HEK293 (cell line): ENCODE data around the gene APLF.

Source experiments
- CTCF ChIP-seq: fragments of 450-650 bp; formaldehyde crosslinking; IDR thresholded peaks from 2 replicates; pipeline ENCODE4 v1.5.1; 2016; ENCODE audit warnings: missing biosample characterization, missing genetic modification characterization
- KLF9 ChIP-seq: fragments of 450-650 bp; formaldehyde crosslinking; IDR thresholded peaks from 2 replicates; pipeline ENCODE4 v1.5.1; 2016; ENCODE audit warnings: missing biosample characterization, missing genetic modification characterization, low read depth
- PBX3 ChIP-seq: sonication (generic); formaldehyde crosslinking; IDR thresholded peaks from 2 replicates; pipeline ENCODE4 v1.8.1; 2022; ENCODE audit warnings: mild to moderate bottlenecking, moderate library complexity, missing genetic modification reagents
- TCF7L2 ChIP-seq: IDR thresholded peaks from 2 replicates; pipeline ENCODE4 v1.6.1; 2011; ENCODE audit warnings: low read depth, mild to moderate bottlenecking, inconsistent platforms, low read length, moderate library complexity, borderline replicate concordance
- ZBTB20 ChIP-seq: fragments of 450-650 bp; formaldehyde crosslinking; IDR thresholded peaks from 2 replicates; pipeline ENCODE4 v1.5.1; 2016; ENCODE audit warnings: missing biosample characterization, missing genetic modification characterization
- ZFP3 ChIP-seq: fragments of 450-650 bp; formaldehyde crosslinking; IDR thresholded peaks from 2 replicates; pipeline ENCODE4 v1.5.1; 2016; ENCODE audit warnings: low read depth, missing biosample characterization, missing genetic modification characterization
- ZNF121 ChIP-seq: fragments of 450-650 bp; formaldehyde crosslinking; IDR thresholded peaks from 2 replicates; pipeline ENCODE4 v1.5.1; 2016; ENCODE audit warnings: missing biosample characterization, missing genetic modification characterization
- ZNF132 ChIP-seq: fragments of 450-650 bp; formaldehyde crosslinking; IDR thresholded peaks from 2 replicates; pipeline ENCODE4 v1.5.1; 2017; ENCODE audit warnings: missing biosample characterization, missing genetic modification characterization, borderline replicate concordance
- ZNF311 ChIP-seq: fragments of 450-650 bp; formaldehyde crosslinking; IDR thresholded peaks from 2 replicates; pipeline ENCODE4 v1.5.1; 2017; ENCODE audit warnings: missing biosample characterization, missing genetic modification characterization, borderline replicate concordance
- ZNF366 ChIP-seq: fragments of 450-650 bp; formaldehyde crosslinking; conservative IDR thresholded peaks from 2 replicates; pipeline ENCODE4 v1.5.1; 2016; ENCODE audit warnings: missing biosample characterization, missing genetic modification characterization
- ZNF510 ChIP-seq: fragments of 450-650 bp; formaldehyde crosslinking; IDR thresholded peaks from 2 replicates; pipeline ENCODE4 v1.5.1; 2018; ENCODE audit warnings: mild to moderate bottlenecking, missing genetic modification characterization, missing biosample characterization; ENCODE audit not compliant: insufficient replicate concordance
- ZNF624 ChIP-seq: fragments of 450-650 bp; formaldehyde crosslinking; IDR thresholded peaks from 2 replicates; pipeline ENCODE4 v1.5.1; 2017; ENCODE audit warnings: missing biosample characterization, missing genetic modification characterization
- ZNF707 ChIP-seq: fragments of 450-650 bp; formaldehyde crosslinking; IDR thresholded peaks from 2 replicates; pipeline ENCODE4 v1.5.1; 2016; ENCODE audit warnings: missing biosample characterization, missing genetic modification characterization
- ZNF747 ChIP-seq: fragments of 450-650 bp; formaldehyde crosslinking; IDR thresholded peaks from 2 replicates; pipeline ENCODE4 v1.5.1; 2016; ENCODE audit warnings: missing biosample characterization, missing genetic modification characterization

- TF ChIP-seq CTCF (tag by site-specific recombination), result no peak
- TF ChIP-seq ZNF624 (tag by site-specific recombination), result no peak
- no peak for TF ChIP-seq ZNF366 (tag by site-specific recombination)
- no peak for TF ChIP-seq ZNF311 (tag by site-specific recombination)
- TF ChIP-seq ZBTB20 (tag by site-specific recombination), result no peak
- TF ChIP-seq ZFP3 (tag by site-specific recombination), result no peak
- no peak for TF ChIP-seq ZNF132
- no peak for TF ChIP-seq PBX3 (CRISPR knock-in tag)
- TF ChIP-seq ZNF510 (tag by site-specific recombination), result no peak
- no peak for TF ChIP-seq ZNF707 (tag by site-specific recombination)
- no peak for TF ChIP-seq ZNF747 (tag by site-specific recombination)
- no peak for TF ChIP-seq ZNF121
- no peak for TF ChIP-seq KLF9 (tag by site-specific recombination)
- no peak for TF ChIP-seq TCF7L2
Observed at GRCh38 chr2:68553098-68553497, 85.7 kb downstream of the APLF start.
